CD4-positive, alpha-beta T cell treated with Interleukin-4 for 4 hours (primary cell): ENCODE measurements around the gene ZNF384.
A peak's percentile ranks its signal among the peaks of the same experiment; 100 is the strongest.

ENCODE experiments used
- DNase-seq: peaks from one replicate; pipeline ENCODE4 v3.0.0-alpha.2; 2020

The ZNF384 gene

DNA sequence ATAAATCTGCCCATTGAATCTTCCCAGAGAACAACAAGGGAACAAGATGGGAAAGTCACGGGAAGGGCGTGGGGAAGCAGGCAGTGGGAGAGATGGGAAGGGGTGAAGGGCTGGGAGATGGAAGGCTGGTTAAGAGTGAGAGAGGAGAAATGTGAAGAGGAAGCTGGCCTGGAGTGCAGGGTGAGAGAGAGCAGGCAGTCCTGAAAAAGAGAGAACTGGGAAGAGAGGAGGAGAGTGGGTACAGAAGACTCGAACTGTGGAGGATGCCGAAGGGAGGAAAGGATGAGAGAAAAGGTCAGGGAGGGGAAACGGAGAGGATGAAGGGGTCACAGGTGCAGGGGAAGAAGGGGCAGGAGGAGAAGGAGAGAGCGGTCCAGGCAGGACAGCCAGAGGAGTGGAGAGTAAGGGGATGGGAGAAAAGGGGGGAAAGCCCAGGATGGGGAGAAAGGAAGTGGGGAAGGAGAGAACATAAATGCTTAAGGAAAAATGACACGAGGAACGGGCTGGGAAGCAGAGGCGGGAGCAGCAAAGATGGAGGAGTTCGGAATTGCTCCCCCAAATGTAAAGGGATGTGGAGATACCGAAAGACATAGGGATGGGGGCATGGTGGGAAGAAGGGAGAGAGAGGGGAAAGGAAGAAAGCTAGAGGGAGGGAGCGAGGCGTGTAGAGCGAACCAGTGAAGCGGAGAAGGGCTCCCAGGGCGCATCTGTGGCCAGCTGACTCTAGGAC is 10.2 kb upstream of the ZNF384 start:
- no peak for DNase-seq

- DNase-seq = no peak
These were observed 9.3 kb upstream of the ZNF384 start for GRCh38 chr12:6698352-6699046.

DNA sequence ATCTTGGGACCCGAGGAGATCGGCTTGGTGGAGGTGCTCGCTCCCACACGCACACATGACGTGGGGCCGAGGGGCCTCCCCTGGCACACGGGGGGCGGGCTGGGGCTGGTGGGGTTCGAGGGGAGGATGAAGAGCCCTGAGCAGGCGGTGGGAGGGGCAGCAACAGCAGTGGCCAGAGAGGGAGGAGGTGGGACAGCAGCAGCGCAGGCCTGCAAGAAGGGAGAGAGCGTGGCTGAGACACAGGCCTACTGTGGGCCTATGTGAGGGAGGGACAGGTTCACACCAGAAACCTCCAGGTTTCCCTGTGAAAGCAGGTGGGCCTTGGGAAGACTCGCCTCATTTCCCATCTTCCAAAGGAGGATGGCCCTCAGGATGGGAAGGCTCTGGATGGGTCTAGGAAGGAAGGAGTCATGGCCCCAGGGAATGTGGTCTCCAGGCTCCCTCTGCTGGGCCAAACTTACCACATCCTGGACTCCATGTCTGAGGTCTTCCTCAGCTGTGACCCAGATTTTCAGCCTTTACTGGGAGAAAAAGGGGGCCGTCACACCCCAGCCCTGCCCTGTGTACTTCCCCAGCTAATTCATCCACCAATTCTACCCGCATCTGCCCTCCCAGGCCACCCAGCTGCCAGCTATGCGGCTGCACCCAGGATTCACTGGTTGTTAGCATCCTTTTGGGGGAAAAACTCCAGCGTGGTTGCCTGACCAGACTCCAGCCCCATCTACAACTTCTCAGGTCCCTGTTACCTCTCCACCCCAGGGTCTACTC is 8.6 kb upstream of the ZNF384 start:
- no peak for DNase-seq

DNA sequence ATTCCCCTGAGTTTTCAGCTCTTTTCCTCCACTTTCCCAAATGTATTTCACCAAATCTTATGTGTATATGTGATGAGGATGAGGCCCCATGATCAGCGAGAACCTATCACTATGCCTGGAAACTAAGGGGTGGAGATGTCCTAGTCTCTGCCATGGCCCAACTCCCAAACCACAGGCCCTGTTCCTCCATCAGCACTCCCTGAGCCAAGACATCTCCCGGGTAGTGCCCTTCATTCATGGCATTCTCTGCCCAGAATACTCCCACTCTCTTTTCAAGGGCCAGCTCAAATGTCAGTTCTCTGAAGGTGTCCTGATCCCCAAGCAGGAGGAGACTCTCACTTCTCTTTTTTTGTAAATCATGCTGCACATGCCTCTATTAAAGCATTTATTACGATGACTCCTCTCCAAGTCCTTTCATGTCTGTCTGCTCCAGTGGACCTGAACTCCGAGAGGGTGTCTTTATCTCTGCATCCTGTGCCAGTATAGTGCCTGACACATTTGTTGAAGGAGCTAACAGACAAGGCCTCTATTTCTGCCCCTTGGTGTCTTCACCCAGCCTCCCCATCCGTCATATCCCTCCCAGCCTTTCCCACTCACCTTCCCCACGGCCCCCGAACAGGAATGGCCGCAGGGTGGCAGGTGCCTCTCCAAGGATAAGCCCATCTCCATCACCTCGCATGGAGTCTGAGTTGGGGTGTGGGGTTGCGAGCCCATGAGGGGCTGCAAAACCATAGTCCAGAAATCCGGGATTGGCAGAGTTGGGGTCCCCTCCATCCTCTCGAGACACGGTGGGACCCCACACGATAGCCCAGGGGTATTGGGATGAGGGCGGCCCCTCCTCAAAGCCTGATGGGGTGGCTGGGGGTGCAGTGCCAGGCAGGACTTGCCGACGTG is 7.8 kb upstream of the ZNF384 start:
- no peak for DNase-seq

DNA sequence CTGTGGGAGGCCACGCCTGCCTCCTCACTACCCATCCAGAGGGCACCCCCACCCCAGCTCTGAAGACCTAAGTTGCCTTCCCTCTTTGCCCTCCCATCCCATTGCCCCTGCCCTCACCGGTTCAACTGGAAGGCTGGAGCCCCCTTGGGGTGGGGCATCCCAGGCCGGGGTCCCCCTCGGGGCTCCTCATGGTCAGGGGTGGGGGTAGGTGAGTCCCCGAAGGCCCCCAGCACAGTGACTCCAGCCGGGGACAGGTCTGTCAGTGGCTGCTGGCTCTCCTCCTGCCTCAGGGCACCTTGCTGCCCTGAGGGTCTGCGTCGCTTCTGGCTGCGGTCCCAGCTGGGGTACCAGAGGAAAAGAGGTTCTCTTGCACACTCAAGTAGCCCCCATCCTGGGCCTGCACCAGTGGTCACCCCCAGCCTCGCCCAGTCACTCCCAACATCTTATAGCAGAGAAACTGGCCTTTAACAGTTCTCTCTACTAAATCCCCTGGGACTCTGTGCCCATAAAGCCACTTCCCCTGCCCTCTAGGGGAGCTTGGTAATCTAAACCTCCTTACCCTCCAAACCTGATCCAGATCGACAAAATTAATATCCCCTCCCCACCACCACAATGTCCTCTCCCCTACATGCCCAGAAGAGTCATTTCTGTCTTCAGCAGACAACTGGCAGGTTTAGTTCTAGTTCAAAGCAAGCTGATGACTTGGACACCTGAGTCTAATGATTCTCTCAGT is 6.3 kb upstream of the ZNF384 start:
- DNase-seq = no peak

DNA sequence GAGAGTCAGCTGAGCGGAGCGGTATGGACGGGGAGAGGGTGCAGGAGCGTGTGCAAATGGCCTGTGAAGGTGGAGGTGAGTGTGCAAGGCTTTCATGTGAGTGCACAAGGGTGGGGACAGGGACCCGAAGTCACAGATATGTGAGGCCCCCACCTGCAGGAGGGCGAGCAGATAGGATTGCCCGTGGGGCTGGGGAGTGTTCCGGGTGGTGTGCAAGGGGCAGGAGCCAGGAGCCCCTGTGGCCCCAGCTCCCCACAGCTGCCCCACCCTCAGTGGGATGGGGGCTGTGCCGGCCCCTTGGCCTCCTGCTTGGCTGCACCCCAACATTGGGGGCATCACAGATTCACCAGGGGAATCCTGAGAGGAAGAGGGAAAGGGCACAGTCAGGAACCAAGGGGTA is 5.5 kb upstream of the ZNF384 start:
- DNase-seq = no peak

- no peak for DNase-seq
These were observed 4.7 kb upstream of the ZNF384 start for GRCh38 chr12:6693832-6694355.

GRCh38 chr12:6692888-6693287 is 3.7 kb upstream of the ZNF384 start:
- no peak for DNase-seq

GRCh38 chr12:6691473-6691872 is 2.3 kb upstream of the ZNF384 start:
- no peak for DNase-seq

- DNase-seq = no peak
These were observed 604 bp downstream of the ZNF384 start for GRCh38 chr12:6688543-6688998.

GRCh38 chr12:6685814-6686213 is 3.4 kb downstream of the ZNF384 start:
- DNase-seq = no peak

- DNase-seq = peak; percentile 66
These were observed 4.6 kb downstream of the ZNF384 start for GRCh38 chr12:6684609-6685008.

GRCh38 chr12:6676962-6677361 is 12.2 kb downstream of the ZNF384 start:
- no peak for DNase-seq

DNA sequence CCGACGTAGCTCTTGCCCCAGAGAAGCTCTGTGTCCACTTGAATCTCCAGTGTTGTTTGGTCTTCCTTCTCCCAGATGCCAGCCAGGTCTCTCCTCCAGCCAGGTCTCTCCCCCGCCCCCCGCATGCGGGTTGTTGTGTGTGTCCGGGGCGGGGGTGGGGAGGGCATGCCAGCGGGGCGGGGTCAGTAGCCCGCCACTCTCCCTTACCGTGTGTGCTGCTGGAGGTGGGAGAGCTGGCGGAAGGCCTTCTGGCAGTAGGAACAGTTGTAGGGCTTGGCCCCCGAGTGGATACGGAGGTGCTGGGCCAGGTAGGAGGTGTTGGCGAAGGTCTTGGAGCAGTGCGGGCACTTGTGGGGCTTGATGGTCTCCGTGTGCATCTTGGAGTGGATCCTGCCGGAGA is 17.0 kb downstream of the ZNF384 start:
- DNase-seq = no peak

DNA sequence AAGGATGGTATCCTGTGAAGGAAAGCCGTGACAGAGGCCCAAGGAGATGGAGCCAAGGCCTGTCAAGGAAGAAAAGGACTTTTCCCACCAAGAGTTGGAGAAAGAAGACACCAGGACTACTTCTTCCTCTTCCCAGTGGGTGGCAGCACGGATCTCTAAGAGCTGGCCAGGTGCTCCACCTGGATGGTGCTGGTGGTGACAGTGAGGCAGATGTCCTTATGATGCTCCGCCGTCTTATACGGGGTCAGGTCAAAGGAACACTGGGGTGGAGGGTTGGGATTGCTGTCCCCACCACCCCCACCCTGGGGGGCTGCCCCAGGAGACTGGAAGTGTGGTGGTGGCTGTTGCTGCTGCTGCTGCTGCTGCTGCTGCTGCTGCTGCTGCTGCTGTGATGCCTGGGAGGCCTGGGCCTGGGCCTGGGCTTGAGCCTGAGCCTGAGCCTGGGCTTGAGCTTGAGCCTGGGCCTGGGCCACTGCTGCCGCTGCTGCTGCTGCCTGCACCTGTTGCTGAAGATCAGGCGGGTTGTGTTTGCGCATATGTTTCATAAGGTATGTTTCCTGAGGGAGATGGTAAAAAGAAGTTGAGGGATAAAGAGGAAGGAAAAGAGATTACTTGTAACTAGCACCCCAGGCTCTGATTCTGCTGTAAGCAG is 21.5 kb downstream of the ZNF384 start:
- DNase-seq = no peak

DNA sequence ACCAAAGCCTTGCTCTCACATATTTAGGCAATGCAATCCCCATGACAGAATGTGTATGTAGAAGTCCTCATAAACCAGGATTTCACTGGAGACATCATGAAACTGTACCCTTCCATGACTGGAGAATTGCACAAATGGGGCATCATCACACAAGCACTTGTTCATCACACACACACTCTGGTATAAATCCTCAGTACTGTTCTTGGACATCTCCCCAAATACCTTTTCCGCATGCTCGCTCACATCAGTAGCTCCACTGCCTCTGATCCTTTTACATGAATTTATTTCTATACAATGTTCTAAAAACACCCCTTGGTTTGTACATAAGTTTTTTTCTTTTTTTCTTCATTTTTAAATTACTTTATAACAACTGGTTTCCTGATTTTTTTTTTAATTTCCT is 23.0 kb downstream of the ZNF384 start:
- no peak for DNase-seq

GRCh38 chr12:6664902-6665301 is 24.3 kb downstream of the ZNF384 start:
- DNase-seq = no peak

GRCh38 chr12:6662906-6663742 is 26.1 kb downstream of the ZNF384 start, which contains the start of gene ING4:
Gene ING4, minus strand, starts transcription at chr12:6663119. Its CDS starts 18 bp downstream, at chr12:6663101.
- DNase-seq = peak; percentile 99

- no peak for DNase-seq
These were observed 26.6 kb downstream of the ZNF384 start for GRCh38 chr12:6662602-6662905.

- no peak for DNase-seq
These were observed 35.2 kb downstream of the ZNF384 start for GRCh38 chr12:6653987-6654386.
